ENCODE results near the gene TAF5L.
A peak's percentile ranks its signal among the peaks of the same experiment; 100 is the strongest.
"Not testable (repeated sequence)": the region's sequence is repeated elsewhere in the genome, so short reads cannot be mapped to it uniquely, and the experiment has no call there.

The TAF5L gene

DNA sequence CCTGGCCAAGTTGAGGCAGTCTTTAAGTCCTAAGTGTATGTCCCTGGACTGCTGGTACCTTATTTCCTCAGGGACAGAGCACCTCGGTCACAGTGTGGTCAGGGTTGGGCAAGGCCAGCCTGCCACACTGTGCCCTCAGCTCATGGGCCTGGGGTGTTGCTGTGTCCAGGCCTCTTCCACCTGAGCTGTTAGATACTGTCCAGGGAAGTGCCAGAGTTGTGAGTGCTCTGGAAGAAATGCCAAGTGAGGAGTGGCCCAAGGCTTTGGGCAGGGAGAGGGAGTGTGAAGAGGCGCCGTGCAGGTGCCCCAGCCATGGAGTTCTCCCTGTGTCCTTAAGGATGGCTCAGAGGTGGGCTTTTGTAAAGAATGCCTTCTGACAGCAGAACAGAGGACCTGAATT is 15.4 kb upstream of the TAF5L start:
- no peak for DNase-seq

DNA sequence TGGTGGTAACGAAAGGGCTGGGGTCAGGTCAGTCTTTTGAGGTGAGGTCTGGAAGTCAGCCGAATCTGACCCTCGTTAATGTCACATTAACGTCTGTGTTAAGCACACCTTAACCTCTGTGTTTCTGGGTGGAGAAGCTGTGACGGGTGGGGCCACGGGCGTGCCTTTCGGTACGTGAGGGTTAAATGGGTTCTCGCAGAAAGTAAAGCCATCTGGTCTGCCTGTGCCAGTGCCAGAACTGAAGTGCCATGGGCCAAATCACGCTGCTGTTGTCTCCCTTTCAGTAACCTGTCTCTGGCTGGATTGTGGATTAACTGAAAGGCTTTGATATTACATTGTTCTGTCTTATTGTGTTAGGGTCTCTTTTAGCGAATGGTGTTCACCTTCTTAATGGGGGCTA is 14.5 kb upstream of the TAF5L start:
- no peak for DNase-seq

- DNase-seq: no peak
These were observed 11.8 kb upstream of the TAF5L start for GRCh38 chr1:229637746-229638145.

- no peak for DNase-seq
These were observed 10.1 kb upstream of the TAF5L start for GRCh38 chr1:229636042-229636441.

GRCh38 chr1:229631966-229632365 is 6.0 kb upstream of the TAF5L start:
- DNase-seq: no peak

- no peak for DNase-seq
These were observed 5.2 kb upstream of the TAF5L start for GRCh38 chr1:229631148-229631547.

DNA sequence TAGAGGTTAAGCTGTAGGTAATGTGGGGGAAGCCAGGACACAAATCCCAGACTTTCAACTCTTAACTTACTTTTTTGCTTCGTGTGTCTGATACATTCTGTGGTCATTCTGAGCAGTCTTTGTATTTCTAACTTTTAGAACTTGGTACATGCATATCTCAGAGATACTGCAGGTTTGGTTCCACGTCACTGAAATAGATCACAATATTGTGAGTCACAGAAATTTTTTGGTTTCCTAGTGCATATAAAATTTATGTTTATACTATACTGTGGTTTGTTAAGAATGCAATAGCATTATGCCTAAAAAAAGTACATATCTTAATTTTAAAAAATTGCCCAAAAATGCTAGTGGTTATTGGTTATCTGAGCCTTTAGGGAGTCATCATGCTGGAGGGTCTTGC is 3.3 kb upstream of the TAF5L start:
- no peak for DNase-seq

- no peak for DNase-seq
These were observed 1.1 kb upstream of the TAF5L start for GRCh38 chr1:229627003-229627402.

- DNase-seq: peak; percentile 58
These were observed 629 bp downstream of the TAF5L start for GRCh38 chr1:229625071-229625914.

- no peak for DNase-seq
These were observed 1.3 kb downstream of the TAF5L start for GRCh38 chr1:229624521-229625070.

DNA sequence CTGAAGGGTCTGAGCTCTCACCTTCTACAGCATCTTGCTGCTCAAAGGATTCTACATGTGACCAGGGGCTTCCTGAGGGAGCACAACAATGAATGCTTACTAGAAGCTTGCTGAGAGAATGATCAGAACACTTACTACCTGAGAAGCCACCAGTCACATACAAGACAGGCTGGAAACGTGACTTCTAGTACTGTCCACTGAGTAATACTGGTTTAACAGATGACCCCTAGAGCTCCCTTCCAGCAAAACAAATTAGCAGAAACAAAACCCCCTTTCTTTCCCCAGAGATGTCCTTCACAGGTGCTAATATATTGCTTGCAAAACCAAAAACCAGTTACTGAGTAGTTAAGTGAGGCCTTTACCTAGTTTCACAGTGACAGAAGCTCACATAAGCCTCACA is 2.1 kb downstream of the TAF5L start:
- DNase-seq: no peak

GRCh38 chr1:229623225-229623624 is 2.7 kb downstream of the TAF5L start:
- DNase-seq: no peak

DNA sequence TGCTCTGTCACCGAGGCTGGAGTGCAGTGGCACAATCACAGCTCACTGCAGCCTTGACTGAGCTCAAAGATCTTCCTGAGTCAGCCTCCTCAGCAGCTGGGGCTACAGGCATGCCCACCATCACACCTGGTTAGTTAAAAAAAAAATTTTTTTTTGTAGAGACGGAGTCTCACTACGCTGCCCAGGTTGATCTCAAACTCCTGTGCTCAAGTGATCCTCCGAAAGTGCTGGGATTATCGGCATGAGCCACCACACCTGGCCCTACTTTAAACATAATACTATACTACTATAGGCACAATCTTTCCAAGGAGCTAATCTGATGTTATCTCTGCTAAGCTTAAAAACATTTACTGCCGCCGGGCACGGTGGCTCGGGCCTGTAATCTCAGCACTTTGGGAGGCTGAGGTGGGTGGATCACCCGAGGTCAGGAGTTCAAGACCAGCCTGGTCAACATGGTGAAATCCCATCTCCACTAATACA is 3.2 kb downstream of the TAF5L start:
- DNase-seq: not testable (repeated sequence)

DNA sequence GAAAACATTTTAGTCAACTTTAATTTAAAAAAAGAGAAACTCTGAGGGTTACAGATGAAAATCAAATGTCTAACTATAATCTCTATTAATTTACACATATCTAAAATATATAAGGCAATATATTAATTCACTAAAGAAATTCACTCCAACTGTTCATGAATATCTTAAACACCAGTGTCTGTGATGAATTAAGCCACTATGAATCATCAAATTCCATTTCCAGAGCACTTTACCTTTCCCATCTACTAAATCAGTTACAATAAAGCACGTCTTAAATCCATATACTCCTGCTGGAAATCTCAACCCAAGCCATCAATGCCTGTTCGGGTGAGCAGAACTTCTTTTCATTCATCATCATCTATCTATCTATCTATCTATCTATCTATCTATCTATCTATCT is 4.3 kb downstream of the TAF5L start:
- no peak for DNase-seq

GRCh38 chr1:229620876-229621275 is 5.0 kb downstream of the TAF5L start:
- DNase-seq: no peak

DNA sequence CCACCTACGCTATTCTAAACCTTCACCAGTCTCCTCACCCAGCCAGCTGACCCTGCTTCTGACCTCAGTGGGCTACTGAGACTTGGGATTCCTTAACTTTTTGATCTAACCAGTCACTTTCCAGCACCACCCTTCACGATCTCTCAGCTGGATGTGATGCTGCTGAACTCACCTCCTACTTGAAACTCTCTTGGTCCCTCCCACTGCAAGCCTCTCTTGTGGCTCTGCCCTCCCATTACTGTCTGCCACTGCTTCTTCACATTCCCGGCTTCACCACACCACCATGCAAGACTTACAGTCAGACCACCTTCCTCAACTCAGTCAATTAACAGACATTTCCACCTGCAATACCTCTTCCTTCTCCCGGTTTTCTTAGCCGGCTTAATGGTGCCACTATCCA is 6.3 kb downstream of the TAF5L start:
- no peak for DNase-seq

DNA sequence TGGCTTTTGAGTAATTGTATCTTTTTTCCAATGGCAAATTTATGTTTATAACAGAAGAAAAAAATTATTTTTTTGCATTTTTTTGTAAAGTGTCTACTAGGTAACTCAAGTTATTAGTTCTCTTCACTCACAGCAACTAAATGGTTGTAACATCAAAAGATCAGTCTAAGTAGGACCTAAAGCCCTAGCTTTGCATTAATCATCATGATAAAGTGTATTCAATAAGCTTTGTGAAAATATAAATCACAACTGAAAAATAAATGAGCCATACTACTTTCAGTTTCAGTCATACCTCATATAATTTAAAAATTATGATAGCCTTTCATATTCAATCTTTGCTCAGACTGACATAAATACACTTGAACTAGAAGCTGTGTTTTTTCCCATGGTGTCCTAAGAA is 6.9 kb downstream of the TAF5L start:
- no peak for DNase-seq

DNA sequence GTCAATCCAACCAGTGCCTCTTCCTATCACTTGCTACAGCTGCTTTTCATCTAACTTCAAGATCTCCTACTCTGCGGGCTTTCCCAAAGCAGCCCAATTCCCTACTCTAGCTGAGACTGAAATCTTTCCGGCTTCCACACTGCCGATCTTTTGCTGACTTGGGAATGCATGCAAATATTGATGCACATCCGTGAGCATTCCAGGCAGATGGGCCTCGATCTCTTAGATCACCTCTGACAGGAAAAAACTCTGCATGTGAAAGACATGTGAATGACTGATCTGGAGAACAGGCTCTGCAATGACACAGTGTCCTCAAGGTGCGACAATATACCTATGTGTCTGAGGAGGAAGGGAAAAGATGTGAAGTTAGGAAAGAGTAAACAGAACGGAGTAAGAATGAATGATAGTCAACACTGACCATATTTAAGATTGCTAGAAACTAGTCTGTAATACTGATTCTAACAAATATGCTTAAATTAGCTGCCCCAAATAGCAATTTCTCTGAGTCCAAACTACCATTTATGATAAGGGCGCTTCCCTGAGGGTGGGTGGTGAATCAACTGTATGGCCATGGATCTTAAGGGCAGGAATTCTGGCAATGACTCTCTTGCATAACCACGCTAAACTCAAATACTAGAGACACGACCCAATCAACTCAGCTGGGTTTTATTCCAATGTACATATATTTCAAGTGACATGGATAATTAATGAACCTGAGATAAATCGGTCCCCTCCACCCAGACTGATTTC is 8.4 kb downstream of the TAF5L start:
- no peak for DNase-seq

DNA sequence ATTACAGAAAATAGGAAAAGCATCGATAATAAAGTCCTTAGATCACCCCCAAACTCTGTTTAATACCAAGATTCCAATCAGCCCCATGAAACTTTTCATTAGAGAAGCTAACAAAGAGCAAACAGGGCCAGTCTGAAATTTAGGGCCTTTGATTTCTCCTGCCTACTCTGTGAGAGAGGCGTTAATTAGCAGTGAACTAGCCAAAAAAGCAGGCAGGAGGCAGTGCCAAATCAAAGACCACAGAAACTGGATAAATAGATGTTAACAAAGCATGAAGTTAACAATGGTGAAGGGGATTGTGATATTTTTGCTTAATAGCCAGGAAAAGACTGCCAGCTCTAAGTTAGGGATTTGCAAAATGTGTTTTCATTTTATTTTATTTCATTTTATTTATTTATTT is 11.2 kb downstream of the TAF5L start:
- no peak for DNase-seq

- no peak for DNase-seq
These were observed 12.0 kb downstream of the TAF5L start for GRCh38 chr1:229613938-229614337.

DNA sequence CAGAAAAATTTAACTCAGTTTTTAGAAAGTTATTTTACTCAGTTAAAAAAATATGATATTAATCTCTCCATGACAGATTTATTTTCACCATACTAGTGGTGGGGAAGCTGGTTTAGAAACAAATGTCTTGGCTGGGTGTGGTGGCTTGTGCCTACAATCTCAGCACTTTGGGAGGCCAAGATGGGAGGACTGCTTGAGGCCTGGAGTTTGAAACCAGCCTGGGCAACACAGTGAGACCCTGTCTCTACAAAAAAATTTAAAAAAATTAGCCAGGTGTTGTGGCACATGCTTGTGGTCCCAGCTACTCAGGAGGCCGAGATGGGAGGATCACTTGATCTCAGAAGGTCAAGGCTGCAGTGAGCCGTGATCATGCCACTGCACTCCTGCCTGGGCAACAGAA is 17.3 kb downstream of the TAF5L start:
- DNase-seq: no peak

GRCh38 chr1:229607370-229607769 is 18.6 kb downstream of the TAF5L start:
- DNase-seq: no peak

- DNase-seq: no peak
These were observed 22.4 kb downstream of the TAF5L start for GRCh38 chr1:229603371-229604005.
